G401 (cell line): Measurements from ENCODE around the gene TPPP. TPM values are rescaled to one million over a fixed set of nuclear protein-coding genes. Genes with fewer than 3 reads are reported as not detected.
"Not testable (repeated sequence)": the region's sequence is repeated elsewhere in the genome, so short reads cannot be mapped to it uniquely, and the experiment has no call there.

Experiments
- DNase-seq: peaks from one replicate; pipeline ENCODE4 v3.0.0-alpha.2; 2015; ENCODE audit warnings: low spot score
- in situ Hi-C: cut with HindIII; loops from 2 replicates; pipeline ENCODE4 v1.10.0; 2016; ENCODE audit warnings: low sequenced_read_pairs, mixed read lengths
- total RNA-seq: library from RNA; depleted of rRNA; stranded (reverse); fragments of >200 nt; shearing (Covaris generic); gene quantifications from 2 replicates; pipeline ENCODE4 v1.2.3, GENCODE V29; 2014

Gene TPPP
- total RNA-seq, 1 experiment from 2014 or later: 1.2 TPM

DNA sequence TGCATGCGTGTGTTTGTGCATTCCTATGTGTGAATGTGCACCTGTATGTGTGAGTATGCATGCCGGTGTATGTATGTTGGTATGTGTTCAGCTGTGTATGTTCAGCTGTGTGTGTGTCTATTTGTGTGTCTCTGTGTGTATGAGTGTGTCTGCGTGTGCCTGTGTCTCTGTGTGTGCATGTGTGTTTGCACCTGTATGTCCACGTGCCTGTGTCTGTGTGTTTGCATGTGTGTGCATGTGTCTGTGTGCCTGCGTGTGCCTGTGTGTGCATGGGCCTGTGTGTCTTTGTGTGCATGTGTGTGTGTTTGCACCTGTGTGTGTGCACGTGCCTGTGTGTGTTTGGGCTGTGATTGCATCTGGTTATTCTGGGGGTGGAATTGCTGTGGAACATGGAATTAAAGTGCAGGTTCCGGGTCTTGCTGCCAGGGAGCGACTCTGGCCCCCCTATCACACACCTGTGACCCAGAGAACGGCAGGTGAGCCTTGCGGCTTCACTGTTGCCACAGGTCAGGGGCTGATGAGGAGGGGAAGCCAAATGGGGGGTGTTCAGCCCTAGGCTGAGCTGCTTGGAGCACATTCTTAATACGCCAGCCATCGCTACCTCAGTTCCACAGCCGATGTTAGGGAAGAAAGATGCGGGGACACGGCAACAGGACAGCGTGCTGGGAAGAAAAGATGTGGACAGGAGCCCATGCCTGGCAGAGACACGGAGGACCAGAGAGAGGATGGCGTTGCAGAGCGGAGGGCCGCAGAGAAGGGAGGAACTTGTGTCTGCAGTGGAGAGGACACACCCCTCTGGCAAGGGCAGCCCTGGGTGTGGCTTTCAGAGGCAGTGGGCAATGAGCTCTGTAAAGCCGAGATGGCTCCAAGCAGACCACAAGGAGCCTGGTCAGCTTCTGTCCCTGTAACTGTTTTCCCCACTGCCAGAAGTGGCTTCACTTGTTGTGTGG lies 3.9 kb upstream of the TPPP start:
- in situ Hi-C loops, DNase-seq: not testable (repeated sequence)

DNA sequence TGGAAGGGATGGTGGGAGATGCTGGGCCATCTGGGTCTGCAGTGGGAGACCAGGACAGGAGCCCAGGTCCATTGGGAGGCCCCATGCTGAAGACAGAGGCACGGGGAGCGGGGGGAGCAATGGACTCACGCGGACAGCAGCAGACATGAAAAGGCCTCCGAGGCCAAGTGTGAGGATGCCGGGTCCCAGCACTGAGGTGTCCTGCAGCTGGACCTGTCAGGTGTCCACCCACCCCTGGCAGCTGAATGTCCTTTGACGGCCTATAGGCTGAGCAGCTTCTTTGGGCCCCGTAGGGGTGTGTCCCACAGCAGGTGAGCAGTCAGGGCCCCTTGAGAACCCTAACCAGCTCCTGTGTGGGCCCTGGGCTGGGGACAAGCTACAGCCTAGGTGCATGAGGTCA lies 3.0 kb upstream of the TPPP start:
- in situ Hi-C loops, DNase-seq: not testable (repeated sequence)

DNA sequence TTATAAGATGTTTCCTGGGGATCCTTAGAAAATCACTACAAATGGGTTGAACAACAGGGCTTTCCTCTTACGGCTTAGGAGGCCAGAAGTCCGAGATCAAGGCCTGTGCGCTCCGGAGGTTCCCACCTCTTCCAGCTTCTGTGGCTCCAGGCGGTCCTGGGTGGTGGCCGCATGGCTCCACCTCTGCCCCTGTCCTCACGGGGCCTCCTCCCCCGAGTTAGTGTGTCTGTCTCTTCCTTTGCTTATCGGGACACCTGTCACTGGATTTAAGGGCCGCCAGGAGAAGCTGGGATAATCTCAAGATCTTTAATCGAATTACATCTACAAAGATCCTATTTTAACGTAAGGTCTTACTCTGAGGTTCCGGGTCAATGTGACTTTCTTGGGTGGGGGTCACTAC lies 2.3 kb upstream of the TPPP start:
- in situ Hi-C loops: not testable (repeated sequence)

DNA sequence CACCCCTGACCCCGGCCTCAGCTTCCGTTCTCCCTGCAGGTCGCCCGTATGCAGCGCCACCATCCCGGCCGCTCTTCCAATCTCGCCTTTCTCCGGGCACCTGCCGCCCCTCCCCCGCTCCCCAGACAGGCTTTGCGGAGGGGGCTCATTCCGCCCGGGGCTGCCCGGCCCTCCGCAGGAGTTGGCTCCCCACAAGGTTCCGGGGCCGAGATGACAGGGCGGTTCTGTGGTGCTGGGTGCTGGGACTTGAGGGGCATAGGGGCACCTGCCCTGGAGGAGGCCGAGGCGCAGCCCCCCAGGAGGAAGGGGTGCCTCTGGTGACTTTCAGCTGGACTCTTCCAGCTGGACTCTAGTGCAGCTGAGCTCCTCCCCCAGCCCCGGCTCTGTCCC lies 885 bp upstream of the TPPP start:
- not testable (repeated sequence) for DNase-seq

More for the DNA sequence above, 2.3 kb upstream of the TPPP start:
- DNase-seq: not testable (repeated sequence)

DNA sequence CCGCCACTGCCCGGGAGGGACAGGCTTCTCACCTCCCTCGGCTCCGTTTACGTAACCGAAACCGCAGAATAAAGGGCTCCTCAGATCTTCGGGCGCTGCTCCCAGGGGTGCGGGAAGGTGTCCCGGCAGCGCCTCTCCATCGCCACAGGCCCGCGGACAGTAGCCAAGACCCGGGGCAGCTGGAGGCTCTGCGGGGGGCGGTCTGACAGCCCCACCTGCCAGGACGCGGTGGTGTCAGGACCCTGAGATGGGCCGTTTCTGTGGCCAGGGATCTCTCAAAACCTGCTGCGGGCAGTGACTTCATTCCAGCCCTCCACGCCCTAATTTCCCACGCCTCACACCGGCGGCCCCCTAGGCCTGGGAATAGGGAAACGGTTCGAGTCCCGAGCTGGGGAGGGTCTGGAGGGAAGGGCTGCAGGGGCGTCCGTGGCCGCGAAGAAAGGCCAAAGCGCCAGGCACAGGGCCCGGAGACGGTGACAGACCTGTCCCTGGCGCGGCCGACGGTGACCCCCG lies 567 bp downstream of the TPPP start:
- DNase-seq: peak; percentile 16
- in situ Hi-C loops: not testable (repeated sequence)

More for the DNA sequence above, 885 bp upstream of the TPPP start:
- in situ Hi-C loops: not testable (repeated sequence)

DNA sequence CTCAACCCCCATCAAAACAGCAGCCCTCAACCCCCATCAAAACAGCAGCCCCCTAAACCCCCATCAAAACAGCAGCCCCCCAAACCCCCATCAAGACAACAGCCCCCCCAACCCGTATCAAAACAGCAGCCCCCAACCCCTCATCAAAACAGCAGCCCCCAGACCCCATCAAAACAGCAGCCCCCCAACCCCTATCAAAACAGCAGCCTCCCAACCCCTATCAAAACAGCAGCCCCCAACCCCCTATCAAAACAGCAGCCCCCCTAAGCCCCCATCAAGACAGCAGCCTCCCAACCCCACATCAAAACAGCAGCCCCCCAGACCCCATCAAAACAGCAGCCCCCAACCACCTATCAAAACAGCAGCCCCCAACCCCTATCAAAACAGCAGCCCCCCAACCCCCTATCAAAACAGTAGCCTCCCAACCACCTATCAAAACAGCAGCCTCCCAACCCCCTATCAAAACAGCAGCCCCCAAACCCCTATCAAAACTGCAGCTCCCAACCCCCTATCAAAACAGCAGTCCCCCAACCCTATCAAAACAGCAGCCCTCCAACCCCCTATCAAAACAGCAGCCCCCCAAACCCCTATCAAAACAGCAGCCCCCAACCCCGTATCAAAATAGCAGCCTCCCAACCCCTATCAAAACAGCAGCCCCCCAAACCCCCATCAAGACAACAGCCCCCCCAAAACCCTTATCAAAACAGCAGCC lies 1.2 kb downstream of the TPPP start:
- DNase-seq: no peak
- in situ Hi-C loops: no loop called here

DNA sequence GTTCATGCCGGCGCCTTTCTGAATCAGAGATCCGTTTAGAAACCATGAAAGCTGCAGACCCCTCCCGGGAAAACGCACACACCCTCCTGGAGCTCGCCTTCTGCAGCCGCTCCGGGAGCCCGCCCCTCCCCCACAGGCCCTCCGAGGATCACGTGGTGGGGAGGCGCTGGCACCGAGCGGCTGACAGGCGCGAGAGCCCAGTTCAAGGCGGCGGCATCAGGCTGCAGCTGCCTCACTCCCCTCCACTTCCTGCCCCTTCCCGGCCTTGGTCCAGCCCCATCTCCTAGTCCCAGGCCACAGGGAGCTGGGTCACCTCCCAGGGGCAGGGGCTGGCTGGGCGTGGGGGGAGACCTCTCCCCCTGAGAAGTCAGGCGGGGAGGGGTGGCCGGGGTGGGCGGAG lies 2.1 kb downstream of the TPPP start:
- DNase-seq, in situ Hi-C loops: not testable (repeated sequence)

DNA sequence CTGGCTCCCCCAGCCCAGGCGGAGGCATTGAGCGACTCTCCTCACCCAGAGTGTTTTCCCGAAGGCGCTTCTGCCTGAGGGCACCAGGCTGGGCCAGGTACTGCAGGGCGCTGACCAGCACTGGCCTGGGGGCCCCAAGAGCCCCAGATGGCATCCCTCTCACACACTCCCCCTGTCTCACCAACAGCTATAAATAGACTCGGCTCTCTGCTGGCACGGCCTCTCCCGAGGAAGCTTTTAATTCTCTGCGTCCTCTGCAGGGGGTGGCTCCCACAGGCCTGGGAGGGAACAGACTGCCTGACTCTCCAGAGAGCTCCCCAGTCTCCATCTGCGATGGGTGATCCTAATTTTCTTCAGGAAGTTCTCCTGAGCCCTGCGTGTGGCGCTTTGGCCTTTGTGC lies 2.9 kb downstream of the TPPP start:
- DNase-seq, in situ Hi-C loops: not testable (repeated sequence)

DNA sequence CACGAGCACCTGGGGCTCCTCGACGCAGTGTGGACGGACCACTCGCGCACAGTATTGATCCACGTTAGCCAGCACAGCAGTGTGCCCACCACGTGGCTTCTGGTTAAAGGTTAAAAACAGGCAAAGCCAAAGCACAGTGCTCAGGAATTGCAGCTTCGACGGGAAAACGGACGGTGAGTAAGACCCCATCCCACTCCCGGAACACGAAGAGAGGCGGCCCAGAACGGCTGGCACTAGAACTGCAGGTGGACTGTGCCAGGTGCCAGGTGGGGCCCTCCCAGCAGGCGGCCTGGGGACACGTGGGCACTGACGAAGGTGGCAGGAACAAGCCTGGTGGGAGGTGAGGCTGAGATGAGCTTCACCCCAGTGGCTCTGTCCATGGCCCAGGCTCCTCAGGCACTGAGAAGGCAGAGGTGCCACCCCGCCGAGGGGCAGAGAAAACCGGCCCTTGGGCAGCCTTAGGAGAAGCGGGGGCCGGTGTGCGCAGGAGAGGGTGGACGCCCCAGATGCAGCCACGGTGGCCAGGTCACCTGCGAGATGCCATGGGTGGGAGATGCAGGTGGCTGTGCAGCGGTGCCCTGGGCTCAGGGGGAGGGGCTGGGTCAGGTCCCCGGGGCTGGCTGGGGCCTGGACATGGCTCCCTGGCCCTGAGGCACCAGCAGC lies 4.7 kb downstream of the TPPP start:
- peak; percentile 19 for DNase-seq
- in situ Hi-C loops: not testable (repeated sequence)

DNA sequence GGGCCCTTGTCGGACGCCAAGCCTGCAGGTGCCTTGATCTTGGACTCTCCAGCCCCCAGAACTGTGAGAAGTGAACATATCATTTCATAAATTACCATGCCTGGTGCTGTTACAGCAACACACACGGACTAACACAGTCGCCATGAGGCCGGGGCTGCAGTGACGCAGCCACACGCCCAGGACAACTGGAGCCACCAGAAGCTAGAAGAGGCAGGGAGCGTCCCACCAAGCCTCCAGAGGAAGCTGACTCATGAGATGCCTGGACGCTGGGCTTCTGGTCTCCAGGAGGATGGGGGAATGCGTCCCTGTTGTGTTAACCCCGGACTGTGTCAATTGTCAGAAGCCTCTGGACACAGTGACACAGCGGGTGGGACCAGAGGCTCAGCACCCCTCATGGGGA lies 6.2 kb downstream of the TPPP start:
- DNase-seq, in situ Hi-C loops: not testable (repeated sequence)

DNA sequence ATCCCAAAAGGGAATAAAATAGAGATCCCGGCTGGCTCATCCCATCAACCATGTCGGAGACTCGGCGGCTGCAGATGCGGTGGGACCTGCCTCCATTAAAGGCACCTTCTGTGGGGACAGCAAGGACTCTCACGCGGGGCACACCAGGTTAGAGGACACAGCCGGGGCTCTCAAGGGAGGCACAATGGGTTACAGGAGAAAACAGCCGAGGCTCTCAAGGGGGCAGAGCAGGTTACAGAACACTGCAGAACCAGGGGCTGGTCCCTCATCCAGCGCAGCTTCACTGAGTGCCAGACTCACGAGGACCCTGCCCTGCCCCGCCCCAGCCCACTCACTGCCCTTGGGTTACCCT lies 7.0 kb downstream of the TPPP start:
- in situ Hi-C loops: not testable (repeated sequence)

DNA sequence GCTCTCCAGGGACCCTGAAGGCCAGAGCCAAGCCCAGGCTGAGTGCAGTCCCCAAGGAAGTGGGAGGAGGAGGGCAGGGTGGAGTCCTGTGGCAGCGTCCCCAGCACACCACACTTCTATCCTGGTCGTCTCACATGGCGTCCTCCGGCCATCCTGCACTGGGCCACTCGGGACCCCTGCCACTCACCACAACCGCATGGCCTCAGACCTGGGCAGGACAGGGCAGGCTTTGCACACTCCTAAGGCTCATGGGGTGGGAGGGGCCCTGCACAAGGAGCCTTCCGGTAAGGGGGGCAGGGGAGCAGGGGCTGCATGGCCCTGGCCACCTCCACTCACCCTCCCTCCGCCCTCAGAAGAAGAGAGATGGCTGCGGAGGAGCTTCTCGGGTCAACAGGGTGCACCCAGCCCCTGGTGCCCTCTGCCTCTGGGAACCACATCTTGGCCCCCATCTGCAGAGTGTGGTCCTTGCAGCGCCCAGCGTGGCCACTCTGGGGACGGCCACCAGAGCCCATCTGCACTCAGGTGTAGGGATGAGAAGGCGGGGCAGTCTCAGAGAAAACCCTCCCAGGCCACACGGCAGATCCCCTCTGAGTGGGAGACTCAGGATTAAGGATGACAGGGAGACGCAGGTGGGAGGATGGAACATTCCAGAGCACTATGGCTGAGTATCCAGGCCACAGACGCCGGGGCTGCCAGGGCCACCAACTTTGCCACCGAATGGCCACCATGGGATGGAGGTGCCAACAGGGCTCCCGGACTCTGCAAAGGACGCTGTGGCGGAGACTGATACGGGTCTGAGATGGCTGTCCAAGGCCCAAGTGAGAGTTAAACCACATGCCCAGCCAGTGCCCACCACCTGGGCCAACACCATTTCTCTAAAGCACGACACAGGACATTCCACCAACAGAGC lies 7.6 kb downstream of the TPPP start:
- DNase-seq: no peak
- in situ Hi-C loops: no loop called here

More for the DNA sequence above, 7.0 kb downstream of the TPPP start:
- not testable (repeated sequence) for DNase-seq

DNA sequence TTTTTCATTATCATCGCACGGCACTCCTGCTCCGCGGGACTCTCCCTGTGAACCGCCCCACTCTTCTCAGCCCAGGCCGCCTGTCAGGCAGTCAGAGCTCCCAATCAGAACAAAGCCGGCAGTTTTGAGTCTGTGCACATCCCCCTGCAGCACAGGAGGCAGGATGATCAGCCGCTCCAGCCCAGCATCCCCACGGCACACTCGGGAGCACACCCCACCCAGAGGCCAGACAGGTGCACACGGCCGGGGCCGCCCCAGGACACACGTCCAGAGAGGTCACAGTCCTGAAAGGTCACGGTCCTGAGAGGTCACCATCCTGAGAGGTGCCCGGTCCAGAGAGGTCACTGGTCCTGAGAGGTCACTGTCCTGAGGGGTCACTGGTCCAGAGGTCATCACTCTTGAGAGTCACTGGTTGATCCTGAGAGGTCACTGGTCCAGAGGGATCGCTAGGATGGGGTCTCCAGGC lies 8.4 kb downstream of the TPPP start:
- no peak for DNase-seq
- in situ Hi-C loops: no loop called here

DNA sequence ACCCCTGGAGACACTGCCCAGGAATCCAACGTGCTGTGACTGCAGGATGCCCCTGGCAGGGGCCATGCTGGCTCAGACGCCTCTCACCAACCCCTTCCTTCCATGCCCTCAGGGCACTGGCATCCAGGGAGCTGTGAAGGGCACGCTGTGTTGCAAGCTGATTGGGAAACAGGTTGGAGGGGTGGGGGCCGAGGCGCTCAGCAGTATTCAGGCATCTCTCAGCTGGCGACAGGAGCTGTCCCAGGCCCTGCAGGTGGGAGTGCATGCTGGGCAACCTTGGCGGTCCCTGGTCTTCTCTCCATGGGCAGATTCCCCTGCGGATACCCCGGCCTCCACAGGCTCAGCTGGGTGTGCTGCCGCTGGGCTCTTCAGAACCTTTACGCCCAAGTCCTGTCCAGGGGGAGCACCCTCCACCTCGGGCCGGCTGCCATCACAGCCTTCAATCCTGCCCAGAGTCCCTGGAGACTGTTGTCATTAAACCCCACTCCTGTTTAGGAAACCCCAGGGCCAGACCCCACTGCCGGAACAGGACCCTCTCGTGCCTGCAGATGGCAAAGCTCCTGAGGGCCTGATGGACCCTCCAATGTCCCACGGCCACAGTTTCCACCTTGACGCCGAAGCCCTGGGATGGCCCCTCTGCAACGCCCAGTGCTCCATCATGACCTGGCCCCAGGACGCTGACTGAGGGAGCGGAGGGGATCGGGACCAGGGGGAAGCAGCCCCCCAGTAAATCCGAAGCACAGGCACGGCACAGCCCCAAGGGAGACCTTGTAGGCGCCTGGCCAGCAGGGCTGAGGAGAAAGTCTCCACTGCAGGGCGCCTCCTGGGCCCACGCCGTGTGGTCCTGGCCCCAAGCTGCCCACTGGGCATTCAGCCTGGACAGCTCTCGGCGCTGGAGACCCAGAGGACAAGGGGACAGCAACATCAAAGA lies 9.3 kb downstream of the TPPP start:
- in situ Hi-C loops: no loop called here
- DNase-seq: no peak

DNA sequence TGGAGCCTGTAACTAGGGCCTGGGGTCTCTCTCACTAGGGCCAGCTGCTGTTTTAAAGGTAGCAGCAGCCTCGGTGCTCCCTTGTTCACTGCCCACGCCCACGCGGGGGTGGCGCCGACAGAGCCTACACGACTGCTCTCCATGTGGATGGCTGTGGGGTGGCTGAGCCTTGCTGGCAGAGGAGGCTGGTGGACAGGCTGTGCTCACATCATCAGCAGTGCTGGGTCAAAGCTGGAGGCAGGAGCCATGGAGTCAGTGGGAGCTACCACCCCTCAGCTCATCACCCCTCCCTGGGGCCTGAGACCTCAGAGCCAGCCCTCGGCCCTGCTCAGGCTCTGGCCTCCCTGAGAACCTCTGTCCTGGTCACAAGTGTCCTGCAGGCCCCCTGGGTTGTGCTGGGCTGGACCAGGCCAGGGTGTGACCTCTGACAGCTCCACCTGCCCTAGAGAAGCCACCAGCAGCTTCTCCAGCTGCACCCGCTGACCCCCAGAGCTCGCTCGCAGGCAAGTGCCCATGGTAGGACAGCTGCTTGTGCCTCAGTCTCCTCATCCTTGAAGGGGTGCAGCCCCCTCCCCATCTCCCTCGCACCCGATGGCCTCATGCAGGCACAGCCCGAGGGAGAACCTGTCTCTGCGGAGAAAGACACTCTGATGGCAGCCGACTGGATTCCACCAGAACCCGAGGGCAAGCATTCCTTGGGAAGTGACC lies 10.3 kb downstream of the TPPP start:
- in situ Hi-C loops: not testable (repeated sequence)

DNA sequence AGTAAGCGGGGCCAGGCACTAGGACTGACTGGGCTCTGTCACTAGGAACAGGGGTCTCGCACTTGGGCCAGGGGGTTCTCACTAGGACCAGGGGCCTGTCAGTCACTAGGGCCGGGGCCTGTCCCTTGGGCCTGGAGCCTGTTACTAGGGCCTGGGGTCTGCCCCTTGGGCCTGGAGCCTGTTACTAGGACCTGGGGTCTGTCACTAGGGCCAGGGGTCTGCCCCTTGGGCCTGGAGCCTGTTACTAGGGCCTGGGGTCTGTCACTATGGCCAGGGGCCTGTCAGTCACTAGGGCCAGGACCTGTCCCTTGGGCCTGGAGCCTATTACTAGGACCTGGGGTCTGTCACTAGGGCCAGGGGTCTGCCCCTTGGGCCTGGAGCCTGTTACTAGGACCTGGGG lies 10.9 kb downstream of the TPPP start:
- in situ Hi-C loops, DNase-seq: not testable (repeated sequence)

More for the DNA sequence above, 10.3 kb downstream of the TPPP start:
- DNase-seq: peak; percentile 14
